ENCODE data around the gene PTPRG. TPM values are rescaled to one million over a fixed set of nuclear protein-coding genes. Genes with fewer than 3 reads are reported as not detected.

The PTPRG gene
- total RNA-seq, 1 experiment from 2014 or later: 0.74 TPM

- Histone ChIP-seq H3K27ac (ENCODE audit: low read length) (no peak overlapping the region), H3K36me3 (ENCODE audit: control insufficient read depth, insufficient read depth, low read length) (no peaks in the 10 kb centered on the region), H3K4me3 (ENCODE audit: low read depth in 2 of 2, low read length in 2 of 2) (no peak overlapping the region), H3K27me3 (ENCODE audit: control insufficient read depth, insufficient read depth, low read length) (no peaks in the 10 kb centered on the region), H3K4me1 (ENCODE audit: control insufficient read depth, insufficient read depth, low read length) (no peaks in the 10 kb centered on the region), H3K9me3 (ENCODE audit: control insufficient read depth, insufficient read depth, low read depth, low read length) (no peaks in the 10 kb centered on the region)
- POLR2A ChIA-PET: no interaction called here
- CTCF ChIA-PET: no interaction called here
- ATAC-seq (no peak), DNase-seq (ENCODE audit: low read depth, low spot score) (no peak)
- intact Hi-C loops (cut with micrococcal nuclease; ENCODE audit: unreplicated experiment) (no loop called here), in situ Hi-C loops (cut with HindIII; ENCODE audit: low pct_unique_long_range_greater_than_20kb, low sequenced_read_pairs) (no loop called here)
- TF ChIP-seq CTCF (IDR thresholded peaks at IDR 0.05) (no peak), REST (IDR thresholded peaks at IDR 0.05; ENCODE audit: insufficient read depth in 1 of 2, low read depth in 2 of 2, low read length in 1 of 2) (no peak), TCF7L2 (IDR thresholded peaks at IDR 0.05; ENCODE audit: low read depth, low read length) (no peak), POLR2AphosphoS5 (IDR thresholded peaks at IDR 0.05; ENCODE audit: low read depth, low read length) (no peak)
- no TSS peak for BruUV-seq (replicated peaks)
Observed at GRCh38 chr3:61685755-61686154, 124.4 kb downstream of the PTPRG start.

GRCh38 chr3:61686228-61686648 lies 124.9 kb downstream of the PTPRG start:
- Histone ChIP-seq H3K9me3 (ENCODE audit: control insufficient read depth, insufficient read depth, low read depth, low read length) (no peaks in the 10 kb centered on the region), H3K4me1 (ENCODE audit: control insufficient read depth, insufficient read depth, low read length) (no peaks in the 10 kb centered on the region), H3K4me3 (ENCODE audit: low read depth in 2 of 2, low read length in 2 of 2) (no peak overlapping the region), H3K27me3 (ENCODE audit: control insufficient read depth, insufficient read depth, low read length) (no peaks in the 10 kb centered on the region), H3K27ac (ENCODE audit: low read length) (no peak overlapping the region), H3K36me3 (ENCODE audit: control insufficient read depth, insufficient read depth, low read length) (no peaks in the 10 kb centered on the region)
- ChIA-PET POLR2A (no interaction called here), CTCF (no interaction called here)
- intact Hi-C loops (cut with micrococcal nuclease; ENCODE audit: unreplicated experiment): no loop called here
- DNase-seq (ENCODE audit: low read depth, low spot score): no peak
- TF ChIP-seq TCF7L2 (IDR thresholded peaks at IDR 0.05; ENCODE audit: low read depth, low read length): no peak
- no peak for TF ChIP-seq POLR2AphosphoS5 (IDR thresholded peaks at IDR 0.05; ENCODE audit: low read depth, low read length)
- TF ChIP-seq REST (IDR thresholded peaks at IDR 0.05; ENCODE audit: insufficient read depth in 1 of 2, low read depth in 2 of 2, low read length in 1 of 2): no peak
- TF ChIP-seq CTCF (IDR thresholded peaks at IDR 0.05): no peak
- no peak for TF ChIP-seq SIN3A (IDR thresholded peaks at IDR 0.05; ENCODE audit: borderline replicate concordance, insufficient read depth, low read depth, low read length)
- BruUV-seq (replicated peaks): no TSS peak
- in situ Hi-C loops (cut with HindIII; ENCODE audit: low pct_unique_long_range_greater_than_20kb, low sequenced_read_pairs): no loop called here
- ATAC-seq: no peak

All from Panc1 (cell line).